Measurements from ENCODE around the gene PEX14.

Gene PEX14

DNA sequence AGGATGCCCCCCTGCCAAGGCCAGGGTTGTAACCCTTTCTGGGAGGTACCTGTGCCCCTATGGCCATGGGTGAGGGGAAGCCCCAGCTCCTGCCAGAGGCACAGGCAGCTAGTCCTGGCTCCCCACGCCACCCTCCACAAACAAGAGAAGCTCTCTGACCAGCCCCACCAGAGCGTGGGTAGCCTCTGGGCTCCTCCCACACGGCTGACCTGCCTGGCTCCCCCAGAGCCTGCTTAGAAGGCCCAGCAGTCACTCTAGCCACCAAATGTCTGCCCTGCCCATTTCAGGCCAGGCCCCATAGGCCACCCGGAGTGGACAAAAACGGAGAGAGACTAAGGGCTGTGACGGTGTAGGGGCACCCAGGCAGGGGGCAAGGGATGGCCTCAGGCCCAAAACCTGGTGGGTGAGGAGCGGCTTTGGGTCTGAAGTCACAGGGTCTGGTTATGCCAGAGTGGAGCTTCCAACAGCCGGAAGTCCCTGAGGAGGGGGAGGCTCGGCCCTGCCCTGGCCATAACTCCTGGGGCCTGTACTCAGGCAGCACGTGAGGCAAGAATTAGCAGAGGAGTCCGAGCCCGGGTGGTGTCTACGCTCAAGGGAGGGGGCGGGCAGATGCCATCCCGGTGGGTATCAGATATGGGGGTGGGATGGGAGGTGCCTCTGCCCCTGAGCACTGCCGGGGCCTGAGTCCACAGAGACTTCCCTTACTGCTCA lies 166.2 kb downstream of the PEX14 start:
- no peak for DNase-seq (ENCODE audit: low spot score)
- TF ChIP-seq, protein P1, sequence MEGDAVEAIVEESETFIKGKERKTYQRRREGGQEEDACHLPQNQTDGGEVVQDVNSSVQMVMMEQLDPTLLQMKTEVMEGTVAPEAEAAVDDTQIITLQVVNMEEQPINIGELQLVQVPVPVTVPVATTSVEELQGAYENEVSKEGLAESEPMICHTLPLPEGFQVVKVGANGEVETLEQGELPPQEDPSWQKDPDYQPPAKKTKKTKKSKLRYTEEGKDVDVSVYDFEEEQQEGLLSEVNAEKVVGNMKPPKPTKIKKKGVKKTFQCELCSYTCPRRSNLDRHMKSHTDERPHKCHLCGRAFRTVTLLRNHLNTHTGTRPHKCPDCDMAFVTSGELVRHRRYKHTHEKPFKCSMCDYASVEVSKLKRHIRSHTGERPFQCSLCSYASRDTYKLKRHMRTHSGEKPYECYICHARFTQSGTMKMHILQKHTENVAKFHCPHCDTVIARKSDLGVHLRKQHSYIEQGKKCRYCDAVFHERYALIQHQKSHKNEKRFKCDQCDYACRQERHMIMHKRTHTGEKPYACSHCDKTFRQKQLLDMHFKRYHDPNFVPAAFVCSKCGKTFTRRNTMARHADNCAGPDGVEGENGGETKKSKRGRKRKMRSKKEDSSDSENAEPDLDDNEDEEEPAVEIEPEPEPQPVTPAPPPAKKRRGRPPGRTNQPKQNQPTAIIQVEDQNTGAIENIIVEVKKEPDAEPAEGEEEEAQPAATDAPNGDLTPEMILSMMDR (IDR thresholded peaks at IDR 0.05; ENCODE audit: borderline replicate concordance, control extremely low read depth, extremely low read depth, insufficient read depth, missing control alignments) = no peak
- in situ Hi-C loops (cut with MboI; ENCODE audit: low sequenced_read_pairs, unreplicated experiment) = no loop called here

DNA sequence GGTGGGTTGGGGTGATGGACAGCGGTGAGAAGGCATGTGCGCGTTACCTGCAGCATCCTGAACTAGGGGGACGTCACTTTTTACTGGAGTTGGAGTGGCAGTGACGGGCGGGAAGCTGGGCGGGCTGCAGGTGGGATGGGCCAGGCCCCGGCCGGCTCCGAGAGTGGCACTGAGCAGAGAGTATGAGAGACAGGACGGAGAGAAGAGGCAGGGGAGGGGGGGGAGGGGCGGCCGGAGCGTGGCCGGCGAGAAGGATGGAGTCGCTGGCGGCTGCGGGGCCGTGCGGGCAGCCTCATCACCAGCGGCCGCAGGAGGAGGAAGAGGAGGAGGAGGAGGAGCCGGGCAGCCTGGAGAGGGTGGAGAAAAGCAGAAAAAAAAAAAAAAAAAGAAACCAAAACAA lies 167.2 kb downstream of the PEX14 start:
- TF ChIP-seq, protein P1 (IDR thresholded peaks at IDR 0.05; ENCODE audit: borderline replicate concordance, control extremely low read depth, extremely low read depth, insufficient read depth, missing control alignments) = no peak
- DNase-seq (ENCODE audit: low spot score) = no peak
- in situ Hi-C loops (cut with MboI; ENCODE audit: low sequenced_read_pairs, unreplicated experiment) = no loop called here

DNA sequence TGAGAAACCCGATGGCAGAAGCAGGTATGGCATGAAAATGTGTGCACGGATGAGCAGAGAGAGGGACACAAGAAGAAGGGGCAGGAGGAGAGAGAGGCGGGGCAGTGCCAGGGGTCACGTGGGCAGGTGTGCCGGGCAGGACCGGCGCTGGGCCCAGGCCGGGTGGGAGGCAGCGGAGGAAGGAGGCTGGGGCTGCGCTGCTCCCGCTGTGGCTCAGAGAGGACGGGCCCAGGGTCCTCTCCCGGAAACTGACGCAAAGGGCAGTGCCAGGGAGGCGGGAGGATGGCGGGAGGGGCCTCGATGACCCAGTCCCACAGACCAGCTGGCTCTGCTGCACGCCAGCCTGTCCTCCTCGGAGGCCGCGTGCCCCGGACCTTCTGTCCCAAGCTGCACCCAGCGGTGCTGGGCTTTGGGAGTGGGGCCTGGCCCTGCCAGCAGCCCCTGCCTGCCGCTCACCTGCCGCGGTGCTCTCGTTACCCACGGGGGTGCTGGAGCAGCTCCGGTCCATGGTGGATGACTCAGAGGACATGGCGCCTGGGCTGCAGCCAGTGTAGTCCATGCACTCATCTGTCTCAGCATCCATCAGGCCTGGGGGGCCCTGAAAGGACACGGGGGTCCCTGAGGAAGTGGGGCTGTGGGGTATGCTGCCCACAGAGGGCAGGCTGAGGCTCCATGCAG lies 167.8 kb downstream of the PEX14 start:
- DNase-seq (ENCODE audit: low spot score) = no peak
- in situ Hi-C loops (cut with MboI; ENCODE audit: low sequenced_read_pairs, unreplicated experiment) = no loop called here
- TF ChIP-seq, protein P1 (IDR thresholded peaks at IDR 0.05; ENCODE audit: borderline replicate concordance, control extremely low read depth, extremely low read depth, insufficient read depth, missing control alignments) = no peak

DNA sequence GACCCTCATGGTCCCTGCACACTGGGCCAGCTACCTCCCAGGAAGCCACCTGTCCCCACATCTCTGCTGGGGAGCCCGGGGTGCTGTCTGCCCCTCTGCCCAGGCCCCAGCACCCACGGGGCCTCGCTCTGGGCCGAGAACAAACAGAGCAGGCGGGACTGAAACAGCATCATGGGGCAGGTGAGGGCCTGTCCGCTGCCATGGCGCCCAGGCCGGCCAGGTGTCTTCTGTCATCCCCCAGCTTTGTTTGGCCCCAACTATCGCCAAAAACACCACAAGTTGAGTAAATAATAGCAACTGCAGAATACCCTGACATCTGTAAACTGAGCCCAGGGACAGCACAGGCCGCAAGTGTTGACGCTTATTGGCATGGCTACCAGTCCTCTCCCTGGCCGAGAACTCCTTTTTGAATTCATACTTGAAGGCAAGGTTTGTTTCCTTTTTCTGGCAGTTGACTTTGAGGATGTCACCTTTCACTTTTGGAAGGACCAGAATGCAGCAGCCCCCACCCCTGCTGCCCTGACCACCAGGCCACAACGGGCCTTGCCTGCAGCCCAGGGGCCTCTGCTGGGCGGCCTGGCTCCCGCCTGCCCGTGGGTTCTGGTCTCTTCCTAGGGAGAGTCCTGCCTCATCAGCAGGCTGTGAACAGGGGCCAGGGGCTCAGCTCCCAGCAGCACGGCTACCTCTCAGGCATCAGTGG lies 169.0 kb downstream of the PEX14 start:
- in situ Hi-C loops (cut with MboI; ENCODE audit: low sequenced_read_pairs, unreplicated experiment) = no loop called here
- TF ChIP-seq, protein P1 (IDR thresholded peaks at IDR 0.05; ENCODE audit: borderline replicate concordance, control extremely low read depth, extremely low read depth, insufficient read depth, missing control alignments) = no peak

DNA sequence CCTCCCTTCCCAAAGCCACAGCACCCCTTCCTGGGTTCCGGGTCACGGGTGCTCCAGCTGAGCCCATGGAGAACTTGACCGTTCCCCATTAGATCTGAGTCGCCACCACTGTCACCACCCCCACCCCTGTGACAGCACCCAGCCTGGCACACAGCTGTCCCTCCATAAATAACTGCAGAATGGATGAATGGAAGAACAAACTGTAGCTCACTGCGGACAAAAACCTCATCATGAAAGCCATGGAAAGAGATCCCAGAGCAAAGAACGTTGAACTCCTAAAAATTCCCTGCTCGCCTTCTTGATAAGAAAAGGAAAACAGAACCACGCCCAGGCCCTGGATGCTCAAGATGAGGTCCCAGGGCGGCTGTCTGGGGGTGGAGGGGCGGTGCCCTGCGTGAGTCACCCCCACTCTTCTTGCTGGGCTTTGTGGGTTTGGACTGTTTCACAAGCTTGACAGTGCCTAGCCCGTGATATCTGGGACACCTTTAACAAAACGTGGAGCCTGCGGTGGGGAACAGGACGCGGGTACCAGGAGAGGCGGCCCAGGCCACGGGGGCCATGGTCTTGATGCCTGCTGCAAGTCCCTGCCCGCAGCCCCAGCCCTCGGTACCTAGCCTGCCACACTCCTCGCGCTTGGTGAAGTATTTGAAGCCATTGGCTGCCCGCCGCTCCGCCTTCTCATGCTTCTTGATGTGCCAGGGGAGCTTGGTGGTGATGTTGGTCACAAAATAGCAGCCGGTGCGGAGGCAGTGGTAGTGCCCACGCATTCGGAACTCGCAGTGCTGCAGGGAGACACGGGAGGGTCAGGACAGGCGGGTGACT lies 169.8 kb downstream of the PEX14 start:
- DNase-seq (ENCODE audit: low spot score) = no peak
- in situ Hi-C loops (cut with MboI; ENCODE audit: low sequenced_read_pairs, unreplicated experiment) = no loop called here
- TF ChIP-seq, protein P1 (IDR thresholded peaks at IDR 0.05; ENCODE audit: borderline replicate concordance, control extremely low read depth, extremely low read depth, insufficient read depth, missing control alignments) = no peak

More for the DNA sequence above, 169.0 kb downstream of the PEX14 start:
- DNase-seq (ENCODE audit: low spot score) = no peak

DNA sequence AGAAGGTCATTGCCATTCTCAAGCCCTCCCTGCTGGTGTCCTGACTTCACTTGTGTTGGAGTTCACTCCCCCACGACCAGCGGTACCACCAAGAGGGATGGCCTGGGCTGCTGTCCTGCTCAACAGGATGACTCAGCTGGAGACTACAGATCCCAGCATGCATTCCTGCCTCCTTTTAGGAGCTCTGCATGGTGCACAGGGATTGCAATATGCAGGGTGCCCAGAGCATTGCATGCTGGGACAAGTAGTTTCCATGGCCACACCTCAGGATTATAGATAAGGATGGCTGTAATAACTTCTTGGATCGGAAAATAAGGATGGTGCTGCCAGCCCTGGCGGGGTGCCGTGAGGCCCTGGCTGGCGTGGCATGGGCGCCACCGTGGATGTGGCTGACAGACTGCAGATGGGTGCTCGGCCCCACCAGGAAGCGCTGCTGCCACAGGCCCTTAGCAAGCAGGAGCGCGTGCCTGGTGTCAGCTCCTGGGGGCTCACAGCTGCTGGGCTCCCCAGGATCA lies 171.7 kb downstream of the PEX14 start:
- no peak for DNase-seq (ENCODE audit: low spot score)
- TF ChIP-seq, protein P1 (IDR thresholded peaks at IDR 0.05; ENCODE audit: borderline replicate concordance, control extremely low read depth, extremely low read depth, insufficient read depth, missing control alignments) = no peak
- in situ Hi-C loops (cut with MboI; ENCODE audit: low sequenced_read_pairs, unreplicated experiment) = no loop called here

Measured in GM13976 (cell line).